ENCODE data around the gene CASKIN1. TPM values are rescaled to one million over a fixed set of nuclear protein-coding genes. Genes with fewer than 3 reads are reported as not detected.

CASKIN1 gene
- total RNA-seq, 4 donors from 2014 or later: 0.12 to 0.19 (median 0.14) TPM

DNA sequence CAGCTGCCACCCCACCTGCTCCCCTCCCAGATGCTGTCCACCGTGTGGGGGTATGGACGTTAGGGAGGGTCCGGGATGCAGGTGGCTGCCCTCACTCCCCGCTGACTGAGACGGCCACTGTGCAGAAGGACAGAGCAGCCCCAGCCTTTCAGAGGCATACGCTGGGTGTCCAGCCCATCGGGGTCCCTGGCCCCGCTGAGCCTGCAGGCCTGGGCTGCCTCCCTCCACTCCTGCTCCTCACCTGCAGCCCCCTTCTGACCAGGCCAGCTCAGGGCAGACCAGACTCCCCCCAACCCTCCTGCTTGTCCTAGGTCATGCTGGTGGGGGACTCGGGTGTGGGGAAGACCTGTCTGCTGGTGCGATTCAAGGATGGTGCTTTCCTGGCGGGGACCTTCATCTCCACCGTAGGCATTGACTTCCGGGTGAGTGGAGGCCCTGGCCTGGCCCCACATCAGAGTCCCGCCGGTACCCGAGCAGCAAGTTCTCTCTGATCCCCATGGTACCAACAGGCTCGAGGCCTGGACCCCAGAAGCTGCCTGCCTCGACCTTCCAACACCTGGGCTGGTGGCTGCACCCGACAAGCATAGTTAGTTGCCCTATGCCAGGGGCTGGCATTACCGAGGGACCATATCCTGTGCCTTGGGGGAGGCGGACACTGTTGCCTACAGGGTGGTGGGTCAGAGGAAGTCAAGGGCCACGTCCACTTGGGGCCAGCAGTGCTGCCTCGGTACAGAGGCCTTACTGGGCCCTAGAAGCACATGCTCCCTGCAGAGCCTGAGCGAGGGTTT lies 46.6 kb downstream of the CASKIN1 start:
- TF ChIP-seq, protein P1, sequence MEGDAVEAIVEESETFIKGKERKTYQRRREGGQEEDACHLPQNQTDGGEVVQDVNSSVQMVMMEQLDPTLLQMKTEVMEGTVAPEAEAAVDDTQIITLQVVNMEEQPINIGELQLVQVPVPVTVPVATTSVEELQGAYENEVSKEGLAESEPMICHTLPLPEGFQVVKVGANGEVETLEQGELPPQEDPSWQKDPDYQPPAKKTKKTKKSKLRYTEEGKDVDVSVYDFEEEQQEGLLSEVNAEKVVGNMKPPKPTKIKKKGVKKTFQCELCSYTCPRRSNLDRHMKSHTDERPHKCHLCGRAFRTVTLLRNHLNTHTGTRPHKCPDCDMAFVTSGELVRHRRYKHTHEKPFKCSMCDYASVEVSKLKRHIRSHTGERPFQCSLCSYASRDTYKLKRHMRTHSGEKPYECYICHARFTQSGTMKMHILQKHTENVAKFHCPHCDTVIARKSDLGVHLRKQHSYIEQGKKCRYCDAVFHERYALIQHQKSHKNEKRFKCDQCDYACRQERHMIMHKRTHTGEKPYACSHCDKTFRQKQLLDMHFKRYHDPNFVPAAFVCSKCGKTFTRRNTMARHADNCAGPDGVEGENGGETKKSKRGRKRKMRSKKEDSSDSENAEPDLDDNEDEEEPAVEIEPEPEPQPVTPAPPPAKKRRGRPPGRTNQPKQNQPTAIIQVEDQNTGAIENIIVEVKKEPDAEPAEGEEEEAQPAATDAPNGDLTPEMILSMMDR (IDR thresholded peaks at IDR 0.05): no peak
- no peak for ATAC-seq (ENCODE audit: low FRiP score)
- no peak for DNase-seq (ENCODE audit: low spot score)

DNA sequence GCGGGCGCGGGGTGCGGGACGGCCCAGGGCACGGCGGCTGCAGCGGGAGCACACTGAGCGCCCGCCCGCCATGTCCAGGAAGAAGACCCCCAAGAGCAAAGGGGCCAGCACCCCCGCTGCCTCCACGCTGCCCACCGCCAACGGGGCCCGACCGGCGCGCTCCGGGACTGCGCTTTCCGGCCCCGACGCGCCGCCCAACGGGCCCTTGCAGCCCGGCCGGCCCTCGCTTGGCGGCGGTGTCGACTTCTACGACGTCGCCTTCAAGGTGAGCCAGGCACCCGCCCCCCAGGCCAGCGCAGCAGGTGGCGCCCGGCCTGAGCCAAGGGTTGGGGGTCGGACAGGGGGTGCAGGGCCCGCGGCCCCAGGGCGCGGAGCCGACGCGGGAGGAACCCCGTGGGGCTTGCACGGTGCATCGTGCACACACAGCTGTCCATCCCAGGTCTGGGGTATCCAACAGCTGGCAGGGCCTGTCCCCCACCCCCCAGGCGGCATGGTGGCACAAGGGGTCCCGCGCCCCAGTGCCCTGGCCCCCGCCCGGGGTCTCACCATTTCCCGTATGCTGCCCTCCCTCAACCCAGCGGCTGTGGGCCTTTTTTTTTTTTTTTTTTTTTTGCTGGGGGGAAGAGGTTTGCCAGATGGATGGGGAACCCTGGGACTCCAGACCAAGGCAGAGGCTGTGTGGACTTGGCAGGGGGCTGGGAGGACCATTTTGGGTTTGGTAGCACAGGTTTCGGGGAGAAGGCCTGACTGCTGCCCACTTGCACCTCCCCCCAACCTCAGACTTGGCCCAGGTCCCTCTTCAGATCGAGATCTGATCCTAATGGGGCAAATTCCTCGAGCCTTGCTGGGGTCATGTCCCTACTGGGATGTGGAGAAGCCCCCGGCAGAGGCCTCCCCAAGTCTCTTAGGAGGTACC lies 47.4 kb downstream of the CASKIN1 start:
- no peak for ATAC-seq (ENCODE audit: low FRiP score)
- DNase-seq (ENCODE audit: low spot score): no peak
- TF ChIP-seq, protein P1 (IDR thresholded peaks at IDR 0.05): no peak

DNA sequence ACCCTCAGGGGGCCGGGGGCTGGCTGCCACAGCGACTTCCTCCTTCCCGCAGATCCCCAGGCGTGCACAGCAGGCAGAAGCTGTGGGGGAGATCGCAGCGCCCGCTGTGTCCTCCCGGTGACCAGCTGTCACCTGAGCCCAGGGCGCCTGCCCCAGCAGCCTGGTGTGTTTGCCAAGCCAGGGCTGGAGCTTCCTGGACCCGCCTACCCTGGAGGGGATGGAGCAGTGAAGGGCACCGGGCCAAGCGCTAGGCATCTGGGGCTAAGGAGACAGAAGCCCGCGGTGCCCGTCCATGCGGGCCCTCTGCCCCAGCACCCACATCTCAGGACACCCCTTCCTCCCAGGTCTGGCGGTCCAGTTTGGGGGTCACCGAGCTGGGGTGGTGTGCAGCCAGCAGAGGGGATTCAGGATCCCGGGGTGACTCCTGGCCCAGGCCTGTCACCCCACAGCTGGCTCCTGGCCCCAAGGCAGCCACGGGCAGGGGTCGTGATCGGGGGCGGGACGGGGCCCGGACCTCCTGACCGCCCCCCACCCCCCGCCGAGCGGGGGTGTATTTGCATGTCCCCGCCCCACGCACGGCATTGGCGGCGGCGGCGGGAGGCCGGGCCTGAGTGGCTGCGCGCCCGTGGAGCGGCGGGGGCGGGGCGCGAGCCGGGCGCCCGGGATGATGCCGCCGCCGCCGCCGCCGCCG lies 48.3 kb downstream of the CASKIN1 start, which contains the start of gene RAB26:
Gene RAB26 (plus strand): TSS at position 645 of the 691 bp plus-strand sequence. CDS start 159 bp downstream, outside the sequence.
- TF ChIP-seq, protein P1 (IDR thresholded peaks at IDR 0.05): no peak
- no peak for DNase-seq (ENCODE audit: low spot score)
- ATAC-seq (ENCODE audit: low FRiP score): peak; percentile 74

DNA sequence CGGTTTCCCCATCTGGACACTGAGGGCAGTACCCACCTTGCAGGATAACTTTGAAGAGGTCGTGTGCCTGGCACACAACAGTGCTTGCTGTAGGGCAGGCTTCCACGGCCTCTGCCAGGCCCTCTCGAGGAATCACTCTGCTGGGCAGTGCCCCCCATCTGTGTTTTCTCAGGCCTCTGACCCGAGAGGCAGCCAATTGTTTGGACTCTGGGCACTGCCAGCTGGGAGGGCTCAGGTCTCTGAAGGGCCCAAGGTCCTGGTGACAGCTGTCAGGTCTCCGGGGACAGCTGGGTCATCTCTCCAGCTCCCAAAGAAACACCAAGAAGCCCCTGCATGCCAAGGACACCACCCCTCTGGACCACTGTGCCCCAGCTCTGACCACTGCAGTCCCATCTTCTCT lies 49.0 kb downstream of the CASKIN1 start:
- TF ChIP-seq, protein P1 (IDR thresholded peaks at IDR 0.05): no peak
- no peak for ATAC-seq (ENCODE audit: low FRiP score)
- DNase-seq (ENCODE audit: low spot score): no peak

DNA sequence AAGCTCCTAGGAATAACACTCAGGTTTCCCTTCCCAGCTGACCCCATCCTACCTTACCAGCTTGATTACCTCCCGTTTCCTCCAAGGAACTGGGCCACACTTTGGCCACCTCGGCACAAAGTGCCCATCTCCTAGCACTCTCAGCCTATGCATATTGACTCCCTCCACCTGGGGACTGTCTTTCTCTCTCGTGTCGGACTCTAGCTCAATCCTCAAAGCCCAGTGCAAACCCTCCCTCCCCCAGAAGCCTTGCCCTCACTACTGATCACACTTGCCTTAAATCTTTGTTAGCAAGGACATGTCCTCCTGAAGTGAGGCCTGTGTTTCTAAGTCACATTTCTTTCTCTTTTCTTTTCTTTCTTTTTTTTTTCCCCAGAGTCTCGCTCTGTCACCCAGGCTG lies 50.6 kb downstream of the CASKIN1 start:
- ATAC-seq (ENCODE audit: low FRiP score) (no peak), DNase-seq (ENCODE audit: low spot score) (no peak)
- TF ChIP-seq, protein P1 (IDR thresholded peaks at IDR 0.05): no peak

DNA sequence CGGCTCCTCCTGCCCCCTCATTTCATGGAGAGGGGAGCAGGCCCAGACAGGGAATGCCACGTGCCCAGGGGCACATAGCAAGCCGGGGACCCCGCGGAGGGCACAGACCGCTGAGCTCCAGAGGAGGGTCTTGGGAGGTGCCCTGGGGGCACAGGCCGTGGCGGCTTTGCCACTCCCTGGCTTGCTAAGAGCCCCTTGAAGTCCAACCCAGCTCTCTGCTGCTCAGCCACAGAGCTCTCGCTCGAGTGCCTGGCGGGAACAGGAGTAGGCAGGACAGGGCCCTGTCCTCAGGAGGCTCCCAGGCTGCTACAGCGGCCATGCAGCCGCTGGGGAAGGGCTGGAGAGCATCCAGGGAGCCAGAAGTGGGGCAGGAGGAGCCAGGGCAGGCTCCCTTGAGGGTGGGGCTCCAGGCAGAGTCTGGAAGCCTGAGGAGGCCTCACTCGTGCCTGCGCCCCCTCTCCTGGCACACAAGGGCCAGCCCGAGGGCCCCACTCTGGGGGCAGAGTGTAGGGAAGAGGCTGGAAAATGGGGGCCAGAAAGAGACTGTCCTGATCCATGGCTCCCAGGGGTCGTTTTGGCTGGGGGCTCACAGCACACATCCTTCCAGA lies 52.4 kb downstream of the CASKIN1 start:
- TF ChIP-seq, protein P1 (IDR thresholded peaks at IDR 0.05): no peak
- DNase-seq (ENCODE audit: low spot score) (no peak), ATAC-seq (ENCODE audit: low FRiP score) (no peak)

All from omental fat pad (tissue), 4 donors.